Neural cell (in vitro differentiated cells): ENCODE measurements around the gene GMDS. TPM values are rescaled to one million over a fixed set of nuclear protein-coding genes. Genes with fewer than 3 reads are reported as not detected.

Experiments
- H2AFZ ChIP-seq: fragments of 200-600, 300-800 bp; sonication (generic), shearing (Covaris generic); 2 replicates; pipeline ENCODE4 v1.6.0; 2014; ENCODE audit warnings: low read depth, mild to moderate bottlenecking, antibody characterized with exemption, low read length, moderate library complexity
- H3F3A ChIP-seq: fragments of 200-600 bp; shearing (Covaris generic); 2 replicates; pipeline ENCODE4 v1.6.1; 2016; ENCODE audit warnings: mild to moderate bottlenecking, moderate library complexity, mixed read lengths, antibody characterized with exemption, low read length; ENCODE audit not compliant: insufficient read depth, poor library complexity, severe bottlenecking
- H3K27ac ChIP-seq: fragments of 200-600, 300-800 bp; sonication (generic), shearing (Covaris generic); 2 replicates; pipeline ENCODE4 v1.5.1; 2014; ENCODE audit warnings: mild to moderate bottlenecking, low read length, moderate library complexity
- H3K27me3 ChIP-seq: fragments of 300-800, 200-600 bp; sonication (generic), shearing (Covaris generic); 2 replicates; pipeline ENCODE4 v1.6.0; 2014; ENCODE audit warnings: mild to moderate bottlenecking, low read depth, low read length, moderate library complexity; ENCODE audit not compliant: insufficient read depth
- H3K36me3 ChIP-seq: fragments of 300-800, 200-600 bp; sonication (generic), shearing (Covaris generic); 2 replicates; pipeline ENCODE4 v1.5.1; 2014; ENCODE audit warnings: mild to moderate bottlenecking, antibody characterized with exemption, low read length, moderate library complexity; ENCODE audit not compliant: insufficient read depth
- H3K4me2 ChIP-seq: fragments of 300-800, 200-600 bp; sonication (generic), shearing (Covaris generic); 2 replicates; pipeline ENCODE4 v1.6.0; 2014; ENCODE audit warnings: mild to moderate bottlenecking, low read length
- H3K4me3 ChIP-seq: fragments of 300-800, 200-600 bp; sonication (generic), shearing (Covaris generic); 2 replicates; pipeline ENCODE4 v1.5.1; 2014; ENCODE audit warnings: mild to moderate bottlenecking, low read length, moderate library complexity
- H3K79me2 ChIP-seq: fragments of 200-600 bp; shearing (Covaris generic); replicated peaks from 2 replicates; pipeline ENCODE4 v1.6.0; 2014; ENCODE audit warnings: mild to moderate bottlenecking, low read length, moderate library complexity; ENCODE audit not compliant: insufficient read depth
- H3K9ac ChIP-seq: fragments of 300-800, 200-600 bp; sonication (generic), shearing (Covaris generic); 2 replicates; pipeline ENCODE4 v1.6.1; 2016; ENCODE audit warnings: mild to moderate bottlenecking, low read length, mixed read lengths
- H3K9me2 ChIP-seq: fragments of 200-600 bp; shearing (Covaris generic); 2 replicates; pipeline ENCODE4 v1.6.1; 2016; ENCODE audit warnings: mild to moderate bottlenecking, low read length, mixed read lengths; ENCODE audit not compliant: insufficient read depth
- H3K9me3 ChIP-seq: fragments of 200-600, 300-800 bp; sonication (generic), shearing (Covaris generic); 2 replicates; pipeline ENCODE4 v1.6.1; 2016; ENCODE audit warnings: mild to moderate bottlenecking, mixed run types, low read length, moderate library complexity, mixed read lengths
- H4K20me1 ChIP-seq: fragments of 200-600 bp; shearing (Covaris generic); 2 replicates; pipeline ENCODE4 v1.6.1; 2016; ENCODE audit warnings: mild to moderate bottlenecking, mixed run types; ENCODE audit not compliant: insufficient read depth
- EP300 ChIP-seq: fragments of 450-650 bp; conservative IDR thresholded peaks from 2 replicates; pipeline ENCODE4 v1.6.1; 2014; ENCODE audit warnings: antibody characterized with exemption, mild to moderate bottlenecking, moderate library complexity; ENCODE audit not compliant: poor library complexity, severe bottlenecking
- EZH2 ChIP-seq: fragments of 200-600, 300-800 bp; shearing (Covaris generic), sonication (generic); IDR thresholded peaks from 2 replicates; pipeline ENCODE4 v1.6.1; 2014; ENCODE audit warnings: antibody characterized with exemption, low read length, borderline replicate concordance, mild to moderate bottlenecking; ENCODE audit not compliant: insufficient read depth, poor library complexity, severe bottlenecking
- MXI1 ChIP-seq: fragments of 450-650 bp; conservative IDR thresholded peaks from 2 replicates; pipeline ENCODE4 v1.6.1; 2014; ENCODE audit warnings: antibody characterized with exemption, mild to moderate bottlenecking; ENCODE audit not compliant: poor library complexity, severe bottlenecking
- POLR2AphosphoS5 ChIP-seq: IDR thresholded peaks from 2 replicates; pipeline ENCODE4 v1.6.1; 2012
- RAD21 ChIP-seq: fragments of 450-650 bp; conservative IDR thresholded peaks from 2 replicates; pipeline ENCODE4 v1.6.1; 2014; ENCODE audit warnings: antibody characterized with exemption, mild to moderate bottlenecking, moderate library complexity
- SMC3 ChIP-seq: fragments of 450-650 bp; conservative IDR thresholded peaks from 2 replicates; pipeline ENCODE4 v1.6.1; 2014; ENCODE audit warnings: antibody characterized with exemption, mild to moderate bottlenecking, moderate library complexity; ENCODE audit not compliant: poor library complexity
- TAF1 ChIP-seq: IDR thresholded peaks from 2 replicates; pipeline ENCODE4 v1.6.1; 2012; ENCODE audit warnings: low read depth
- polyA plus RNA-seq: library from polyadenylated mRNA; depleted of rRNA; stranded (reverse); fragments of >200 nt; gene quantifications from 2 replicates; pipeline ENCODE4 v1.2.3, GENCODE V29; 2014
- TF ChIP-seq, protein P1 (sequence below): IDR thresholded peaks from 2 replicates; pipeline ENCODE4 v1.6.1; 2012; ENCODE audit warnings: borderline replicate concordance
- TF ChIP-seq, protein P2 (sequence below): fragments of 450-650 bp; IDR thresholded peaks from 2 replicates; pipeline ENCODE4 v1.5.1; 2014; ENCODE audit warnings: antibody characterized with exemption, mild to moderate bottlenecking, moderate library complexity; ENCODE audit not compliant: poor library complexity, severe bottlenecking

GMDS gene
- polyA plus RNA-seq, 1 donor from 2014 or later = 11.4 TPM

DNA sequence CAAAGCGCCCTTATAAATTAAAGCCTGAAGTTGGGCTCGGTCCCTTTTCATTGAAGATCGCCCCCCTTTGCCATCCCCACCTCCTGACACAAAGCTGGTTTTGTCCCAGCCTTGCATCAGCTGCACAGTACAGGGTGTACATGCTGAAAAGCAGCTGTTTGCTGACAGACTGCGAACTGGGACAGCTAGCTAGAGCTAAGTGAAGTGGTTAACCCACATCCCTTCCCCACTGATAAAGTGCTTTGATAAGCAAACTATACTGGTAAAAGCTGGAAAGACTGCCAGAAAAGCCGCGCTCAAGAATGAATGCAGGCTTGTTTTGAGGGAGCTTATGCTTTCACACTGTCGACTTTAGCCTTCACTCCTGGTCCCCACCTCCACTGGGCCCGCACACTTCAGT is 207.3 kb downstream of the GMDS start:
- Histone ChIP-seq H3K36me3 (no peaks in the 10 kb centered on the region), H3K27ac (no peak overlapping the region), H3K9me2 (no peaks in the 10 kb centered on the region), H2AFZ (no peak overlapping the region), H3K4me3 (no peak overlapping the region), H3K9ac (no peak overlapping the region), H3K9me3 (no peaks in the 10 kb centered on the region), H3K79me2 (no peaks in the 10 kb centered on the region), H4K20me1 (no peaks in the 10 kb centered on the region), H3K4me2 (no peak overlapping the region), H3F3A (no peaks in the 10 kb centered on the region), H3K27me3 (no peaks in the 10 kb centered on the region)
- TF ChIP-seq, protein P1, sequence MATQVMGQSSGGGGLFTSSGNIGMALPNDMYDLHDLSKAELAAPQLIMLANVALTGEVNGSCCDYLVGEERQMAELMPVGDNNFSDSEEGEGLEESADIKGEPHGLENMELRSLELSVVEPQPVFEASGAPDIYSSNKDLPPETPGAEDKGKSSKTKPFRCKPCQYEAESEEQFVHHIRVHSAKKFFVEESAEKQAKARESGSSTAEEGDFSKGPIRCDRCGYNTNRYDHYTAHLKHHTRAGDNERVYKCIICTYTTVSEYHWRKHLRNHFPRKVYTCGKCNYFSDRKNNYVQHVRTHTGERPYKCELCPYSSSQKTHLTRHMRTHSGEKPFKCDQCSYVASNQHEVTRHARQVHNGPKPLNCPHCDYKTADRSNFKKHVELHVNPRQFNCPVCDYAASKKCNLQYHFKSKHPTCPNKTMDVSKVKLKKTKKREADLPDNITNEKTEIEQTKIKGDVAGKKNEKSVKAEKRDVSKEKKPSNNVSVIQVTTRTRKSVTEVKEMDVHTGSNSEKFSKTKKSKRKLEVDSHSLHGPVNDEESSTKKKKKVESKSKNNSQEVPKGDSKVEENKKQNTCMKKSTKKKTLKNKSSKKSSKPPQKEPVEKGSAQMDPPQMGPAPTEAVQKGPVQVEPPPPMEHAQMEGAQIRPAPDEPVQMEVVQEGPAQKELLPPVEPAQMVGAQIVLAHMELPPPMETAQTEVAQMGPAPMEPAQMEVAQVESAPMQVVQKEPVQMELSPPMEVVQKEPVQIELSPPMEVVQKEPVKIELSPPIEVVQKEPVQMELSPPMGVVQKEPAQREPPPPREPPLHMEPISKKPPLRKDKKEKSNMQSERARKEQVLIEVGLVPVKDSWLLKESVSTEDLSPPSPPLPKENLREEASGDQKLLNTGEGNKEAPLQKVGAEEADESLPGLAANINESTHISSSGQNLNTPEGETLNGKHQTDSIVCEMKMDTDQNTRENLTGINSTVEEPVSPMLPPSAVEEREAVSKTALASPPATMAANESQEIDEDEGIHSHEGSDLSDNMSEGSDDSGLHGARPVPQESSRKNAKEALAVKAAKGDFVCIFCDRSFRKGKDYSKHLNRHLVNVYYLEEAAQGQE = no peak
- no peak for TF ChIP-seq SMC3
- TF ChIP-seq EP300 = no peak
- no peak for TF ChIP-seq TAF1
- no peak for TF ChIP-seq POLR2AphosphoS5
- TF ChIP-seq, protein P2, sequence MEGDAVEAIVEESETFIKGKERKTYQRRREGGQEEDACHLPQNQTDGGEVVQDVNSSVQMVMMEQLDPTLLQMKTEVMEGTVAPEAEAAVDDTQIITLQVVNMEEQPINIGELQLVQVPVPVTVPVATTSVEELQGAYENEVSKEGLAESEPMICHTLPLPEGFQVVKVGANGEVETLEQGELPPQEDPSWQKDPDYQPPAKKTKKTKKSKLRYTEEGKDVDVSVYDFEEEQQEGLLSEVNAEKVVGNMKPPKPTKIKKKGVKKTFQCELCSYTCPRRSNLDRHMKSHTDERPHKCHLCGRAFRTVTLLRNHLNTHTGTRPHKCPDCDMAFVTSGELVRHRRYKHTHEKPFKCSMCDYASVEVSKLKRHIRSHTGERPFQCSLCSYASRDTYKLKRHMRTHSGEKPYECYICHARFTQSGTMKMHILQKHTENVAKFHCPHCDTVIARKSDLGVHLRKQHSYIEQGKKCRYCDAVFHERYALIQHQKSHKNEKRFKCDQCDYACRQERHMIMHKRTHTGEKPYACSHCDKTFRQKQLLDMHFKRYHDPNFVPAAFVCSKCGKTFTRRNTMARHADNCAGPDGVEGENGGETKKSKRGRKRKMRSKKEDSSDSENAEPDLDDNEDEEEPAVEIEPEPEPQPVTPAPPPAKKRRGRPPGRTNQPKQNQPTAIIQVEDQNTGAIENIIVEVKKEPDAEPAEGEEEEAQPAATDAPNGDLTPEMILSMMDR = no peak
- no peak for TF ChIP-seq MXI1
- TF ChIP-seq RAD21 = no peak
- TF ChIP-seq EZH2 = no peak

DNA sequence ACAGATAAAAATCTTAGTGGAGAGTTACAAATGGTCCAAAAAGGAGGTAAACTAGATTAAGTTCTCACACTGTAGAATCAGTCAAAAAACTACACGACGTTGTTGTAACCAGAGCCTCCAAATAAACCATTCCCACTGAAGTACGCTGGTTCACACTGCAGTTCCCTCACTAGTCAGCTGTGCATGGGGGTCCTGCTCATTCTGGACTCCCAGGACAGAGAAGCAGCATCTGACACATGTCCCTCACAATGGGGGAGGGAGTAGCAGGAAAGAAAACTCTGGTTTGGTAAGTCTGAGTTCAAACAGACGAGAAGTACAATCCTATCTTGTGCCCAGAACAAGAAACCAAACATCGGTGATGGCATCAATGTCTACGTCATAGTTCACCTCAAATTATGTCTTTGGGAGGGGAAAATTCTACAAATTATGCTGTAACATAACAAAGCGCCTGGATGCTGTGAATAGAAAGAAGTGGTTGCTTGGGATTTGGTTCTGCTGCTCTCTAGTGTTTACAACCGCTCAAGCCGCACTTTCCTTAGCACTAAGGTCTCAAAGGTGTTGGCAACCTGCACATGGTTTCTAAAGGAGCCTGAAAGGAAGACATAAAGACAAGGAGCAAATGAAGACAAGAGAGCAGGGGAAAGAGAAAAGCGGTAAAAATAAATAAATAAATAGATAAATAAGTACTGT is 208.0 kb downstream of the GMDS start:
- Histone ChIP-seq H3K36me3 (no peaks in the 10 kb centered on the region), H2AFZ (no peak overlapping the region), H3K9me2 (no peaks in the 10 kb centered on the region), H3K4me2 (no peak overlapping the region), H3F3A (no peaks in the 10 kb centered on the region), H3K4me3 (no peak overlapping the region), H3K79me2 (no peaks in the 10 kb centered on the region), H4K20me1 (no peaks in the 10 kb centered on the region), H3K27me3 (no peaks in the 10 kb centered on the region), H3K9ac (no peak overlapping the region), H3K9me3 (no peaks in the 10 kb centered on the region), H3K27ac (no peak overlapping the region)
- peak; percentile 15 for TF ChIP-seq SMC3
- TF ChIP-seq RAD21 = peak; percentile 30
- TF ChIP-seq POLR2AphosphoS5 = no peak

DNA sequence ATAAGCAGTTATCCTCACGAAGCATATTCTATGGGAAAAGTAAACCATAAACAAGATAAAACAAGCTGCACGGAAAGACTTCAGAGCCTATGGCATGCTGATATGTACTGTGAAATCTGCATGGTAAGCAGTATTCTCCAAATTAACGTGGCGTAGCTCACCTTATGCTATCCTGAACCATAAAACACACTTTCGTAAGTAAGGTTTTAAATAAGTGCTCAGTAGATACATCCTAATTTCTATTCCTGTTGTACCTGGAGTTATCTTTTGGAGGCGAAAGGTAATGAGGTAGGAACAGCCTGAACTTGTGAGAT is 208.7 kb downstream of the GMDS start:
- Histone ChIP-seq H2AFZ (no peak overlapping the region), H3K27ac (no peak overlapping the region)

More for the DNA sequence above, 208.7 kb downstream of the GMDS start:
- H3K27me3 ChIP-seq = no peaks in the 10 kb centered on the region
- no peak for TF ChIP-seq RAD21
- no peak for TF ChIP-seq EP300
- TF ChIP-seq SMC3 = no peak
- TF ChIP-seq, protein P2 = no peak
- no peak for TF ChIP-seq MXI1
- TF ChIP-seq, protein P1 = no peak
- no peaks in the 10 kb centered on the region for H3K9me2 ChIP-seq
- no peaks in the 10 kb centered on the region for H3K79me2 ChIP-seq
- H3K9ac ChIP-seq = no peak overlapping the region
- H3K4me2 ChIP-seq = no peak overlapping the region
- no peaks in the 10 kb centered on the region for H3K9me3 ChIP-seq
- H3F3A ChIP-seq = no peaks in the 10 kb centered on the region
- H3K4me3 ChIP-seq = no peak overlapping the region
- no peaks in the 10 kb centered on the region for H3K36me3 ChIP-seq
- no peaks in the 10 kb centered on the region for H4K20me1 ChIP-seq
